Measurements from ENCODE around the gene CCDC27.
"Not testable (repeated sequence)": the region's sequence is repeated elsewhere in the genome, so short reads cannot be mapped to it uniquely, and the experiment has no call there.

Gene CCDC27

DNA sequence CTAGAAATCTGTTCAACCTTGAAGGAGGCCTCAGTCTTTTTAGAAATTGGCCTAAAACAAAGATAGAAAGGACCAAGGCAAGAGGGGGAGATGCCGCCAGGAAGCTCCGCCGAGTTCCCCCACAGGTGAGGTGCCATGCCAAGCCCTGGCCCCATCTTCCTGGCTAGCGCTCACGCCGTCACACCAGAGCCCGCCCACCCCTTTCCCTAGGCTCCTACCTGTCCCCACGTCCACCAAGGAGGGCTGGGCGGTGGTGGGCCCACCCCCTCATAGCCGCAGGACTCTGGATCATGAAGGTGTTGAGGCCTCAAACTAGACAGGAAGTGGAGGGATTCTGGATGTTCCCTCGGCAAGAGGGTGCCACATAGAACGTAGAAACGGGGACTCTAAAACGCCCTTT is 15.5 kb upstream of the CCDC27 start:
- no peak for DNase-seq (ENCODE audit: low read depth)

GRCh38 chr1:3738943-3739342 is 13.3 kb upstream of the CCDC27 start:
- no peak for DNase-seq (ENCODE audit: low read depth)

DNA sequence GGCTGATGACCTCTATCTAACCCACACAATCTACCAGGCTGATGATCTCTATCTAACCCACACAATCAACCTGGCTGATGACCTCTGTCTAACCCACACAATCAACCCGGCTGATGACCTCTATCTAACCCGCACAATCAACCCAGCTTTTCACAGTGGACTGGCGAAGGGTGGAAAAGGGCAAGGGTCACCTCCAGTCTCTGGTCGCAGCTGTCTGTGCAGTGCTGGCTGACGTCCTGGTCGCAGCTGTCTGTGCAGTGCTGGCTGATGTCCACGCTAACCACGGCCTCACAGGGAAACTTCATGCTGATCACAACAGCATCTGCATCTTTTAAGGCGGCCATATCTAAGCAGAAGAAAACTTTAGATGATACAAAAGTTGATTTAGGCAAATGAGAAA is 12.2 kb upstream of the CCDC27 start:
- no peak for DNase-seq (ENCODE audit: low read depth)

GRCh38 chr1:3740752-3741151 is 11.5 kb upstream of the CCDC27 start:
- DNase-seq (ENCODE audit: low read depth) = no peak

DNA sequence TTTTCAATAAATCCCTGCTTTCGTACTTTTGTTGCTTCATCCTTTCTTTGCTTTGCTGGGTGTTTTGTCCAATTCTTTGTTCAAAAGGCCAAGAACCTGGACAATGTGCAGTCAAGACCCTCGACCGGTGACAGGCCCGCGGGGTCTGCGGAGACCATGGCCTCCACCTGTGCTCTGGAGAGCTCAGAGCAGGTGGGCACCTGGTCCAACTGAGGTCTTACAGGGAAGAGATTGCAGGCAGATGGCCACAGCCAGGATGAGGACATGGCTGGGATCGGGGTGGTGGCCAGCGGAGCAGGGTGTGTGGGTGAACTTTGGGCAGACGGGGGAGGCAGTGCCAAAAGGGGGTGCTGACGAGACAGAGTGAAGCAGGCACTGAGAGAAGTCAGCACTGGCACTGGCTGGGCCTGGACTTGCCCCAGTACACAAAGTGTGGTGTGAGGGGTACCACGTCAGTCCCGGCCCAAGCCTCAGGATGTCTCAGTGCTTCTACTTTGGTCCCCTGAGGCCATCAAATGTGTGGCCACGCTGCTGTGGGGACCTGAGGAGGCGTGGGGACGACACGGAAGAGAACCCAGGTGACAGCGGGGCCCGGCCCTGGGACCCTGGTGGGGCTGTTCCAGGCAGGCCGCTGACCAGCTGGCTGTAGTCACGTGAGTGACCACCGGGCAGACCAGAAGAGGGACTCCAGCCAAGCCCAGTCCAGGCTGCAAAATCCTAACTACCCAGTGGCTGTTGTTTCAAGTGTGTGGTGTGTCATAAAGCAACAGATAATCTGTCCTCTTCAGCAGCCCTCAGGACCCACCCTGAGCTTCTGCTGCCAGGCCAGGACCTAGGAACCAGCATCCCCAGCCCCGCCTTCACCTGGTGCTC is 10.4 kb upstream of the CCDC27 start:
- no peak for DNase-seq (ENCODE audit: low read depth)

DNA sequence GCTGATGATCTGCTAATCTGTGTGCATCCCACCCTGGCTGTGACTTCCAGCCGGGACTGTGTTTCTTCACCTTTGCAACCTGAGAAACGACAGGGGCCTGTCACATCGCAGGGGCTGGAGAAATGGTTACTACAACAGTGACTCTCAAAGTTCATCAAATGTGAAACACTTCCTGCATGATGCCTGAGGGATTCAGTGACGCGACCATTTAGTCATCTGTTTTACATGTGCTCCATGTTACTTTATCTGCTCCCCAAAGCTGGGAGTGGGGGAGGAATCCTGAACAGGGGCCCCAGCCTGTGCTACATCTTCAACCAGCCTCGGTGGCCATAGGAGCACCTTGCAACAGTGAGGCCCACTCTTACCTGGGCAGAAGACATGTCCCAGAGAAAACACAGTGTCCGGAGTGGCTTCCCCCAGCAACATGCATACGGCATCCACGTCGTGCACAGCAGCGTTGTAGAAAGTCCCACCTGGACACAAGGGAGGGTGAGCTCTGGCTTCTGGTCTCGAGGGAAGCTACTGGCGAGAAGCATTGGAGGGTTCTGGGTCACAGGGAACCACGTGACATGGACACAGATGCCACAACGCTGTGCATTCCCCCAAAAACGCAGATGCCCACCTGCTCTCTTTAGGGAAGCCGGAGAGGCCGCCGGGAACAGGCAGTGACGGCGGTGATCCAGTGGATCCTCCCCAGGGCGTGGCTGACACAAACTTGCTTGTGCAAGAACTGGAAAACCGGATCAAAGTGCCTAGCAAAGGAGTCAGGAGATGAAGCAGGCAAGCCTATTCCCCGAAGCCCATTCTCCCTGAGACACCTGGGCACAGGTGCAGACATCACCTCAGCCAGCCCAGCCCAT is 9.6 kb upstream of the CCDC27 start:
- DNase-seq (ENCODE audit: low read depth) = peak; percentile 51

- DNase-seq (ENCODE audit: low read depth) = no peak
Measured at GRCh38 chr1:3743421-3743820, 8.8 kb upstream of the CCDC27 start.

DNA sequence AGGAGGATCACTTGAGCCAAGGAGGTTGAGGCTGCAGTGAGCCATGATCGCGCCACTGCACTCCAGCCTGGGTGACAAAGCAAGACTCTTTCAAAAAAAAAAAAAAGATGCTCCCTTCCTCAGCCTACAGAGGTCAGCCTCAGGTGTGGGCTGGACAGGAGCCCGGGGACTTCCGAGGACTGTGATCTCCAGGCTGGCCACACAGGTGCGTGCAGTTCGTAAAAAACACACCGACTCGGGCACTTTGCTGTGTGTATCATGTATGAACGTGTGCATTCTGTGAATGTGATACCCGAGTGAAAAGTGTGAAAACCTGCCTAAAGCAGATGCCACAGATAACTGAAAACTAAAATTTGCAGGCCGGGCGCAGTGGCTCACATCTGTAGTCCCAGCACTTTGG is 8.4 kb upstream of the CCDC27 start:
- no peak for DNase-seq (ENCODE audit: low read depth)

DNA sequence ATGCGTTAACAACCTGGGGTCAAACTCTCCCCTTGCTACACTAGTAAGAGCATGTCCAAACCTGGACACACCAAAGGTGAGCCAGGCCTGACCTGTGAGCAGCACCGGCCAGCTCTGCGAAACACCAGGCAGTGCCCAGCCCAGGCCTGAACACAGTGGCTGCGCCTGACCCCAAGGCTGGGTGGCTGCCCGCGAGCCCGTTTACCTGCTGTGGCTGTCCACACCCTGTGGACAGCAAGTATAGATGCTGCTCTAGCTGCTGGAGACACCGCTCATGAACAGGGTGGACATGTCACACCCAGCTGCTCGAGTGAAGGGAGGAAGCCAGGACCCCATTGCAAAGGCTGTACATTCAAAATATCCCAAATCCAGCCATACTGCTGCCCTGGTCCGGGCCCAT is 7.6 kb upstream of the CCDC27 start:
- DNase-seq (ENCODE audit: low read depth) = no peak

GRCh38 chr1:3745071-3745470 is 7.2 kb upstream of the CCDC27 start:
- no peak for DNase-seq (ENCODE audit: low read depth)

DNA sequence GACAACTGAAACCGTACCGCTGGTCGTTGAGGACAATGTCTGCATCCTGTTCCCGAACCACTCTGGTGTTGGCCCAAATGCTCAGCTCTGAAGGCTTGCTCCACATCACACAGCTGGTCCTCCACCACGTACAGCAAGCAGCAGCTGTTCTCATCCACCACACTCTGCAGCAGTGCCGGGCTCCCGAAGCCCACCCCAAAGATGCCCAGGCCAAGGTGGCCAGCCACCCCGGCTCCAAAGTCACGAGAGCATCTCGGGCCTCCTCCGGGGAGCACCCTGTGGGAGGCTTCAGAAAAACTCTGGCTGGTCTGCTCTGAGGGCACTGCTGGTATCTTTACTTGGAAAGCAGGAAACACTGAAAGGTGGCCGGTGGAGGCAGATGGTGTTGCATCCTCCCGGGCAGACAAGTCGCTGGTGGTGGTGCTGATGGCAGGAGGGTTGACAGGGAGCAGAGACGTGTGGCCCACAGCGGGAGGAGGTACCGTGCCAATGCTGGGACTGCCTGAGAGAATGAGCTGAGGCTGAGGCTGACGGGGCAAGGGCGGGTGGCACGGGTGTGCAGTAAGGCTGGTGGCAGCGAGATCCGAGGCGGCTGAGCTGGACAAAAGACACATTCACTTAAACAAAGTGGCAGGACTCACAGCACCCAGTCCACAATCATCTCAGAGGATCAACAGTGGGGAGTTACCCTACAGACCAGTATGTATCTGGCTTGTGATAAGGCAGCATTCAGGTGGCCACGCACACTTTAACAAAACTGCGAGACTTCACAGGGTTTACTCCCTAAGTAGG is 6.5 kb upstream of the CCDC27 start:
- DNase-seq (ENCODE audit: low read depth) = no peak

GRCh38 chr1:3746389-3746829 is 5.8 kb upstream of the CCDC27 start:
- DNase-seq (ENCODE audit: low read depth) = no peak

DNA sequence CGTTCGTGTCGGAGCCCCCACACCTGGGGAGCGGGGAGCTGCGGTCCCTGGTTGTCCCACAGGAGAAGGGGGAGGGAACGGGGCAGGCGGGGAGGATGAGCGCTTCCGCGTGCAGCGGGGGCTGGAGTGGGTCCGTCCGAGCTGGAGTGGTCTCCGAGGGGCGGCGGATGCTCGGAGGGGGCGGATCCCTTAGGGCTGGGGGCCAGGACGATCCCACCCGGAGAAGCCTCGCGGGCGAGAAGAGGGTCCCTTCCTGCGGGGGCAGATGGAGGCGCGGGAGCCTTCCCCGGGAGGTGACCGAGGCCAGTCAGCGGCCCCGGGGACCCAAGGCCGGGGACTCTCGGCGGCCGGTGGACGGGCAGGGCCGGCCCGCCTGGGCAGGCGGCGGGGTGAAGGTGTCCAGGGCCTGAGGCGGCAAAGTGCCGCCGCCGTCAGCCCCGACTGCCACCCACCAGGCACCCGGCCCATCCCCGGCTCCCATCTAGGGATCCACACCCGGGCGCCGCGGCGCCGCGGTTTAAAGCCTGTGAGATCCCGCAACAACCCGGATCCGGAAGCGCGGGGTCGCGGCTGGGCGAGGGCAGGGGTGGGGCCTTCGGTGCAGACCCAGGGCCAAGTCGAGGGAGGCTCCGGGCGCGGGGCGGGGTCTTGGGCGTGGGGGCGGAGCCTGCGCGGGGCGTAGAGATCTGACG is 5.3 kb upstream of the CCDC27 start:
- DNase-seq (ENCODE audit: low read depth) = peak; percentile 69

DNA sequence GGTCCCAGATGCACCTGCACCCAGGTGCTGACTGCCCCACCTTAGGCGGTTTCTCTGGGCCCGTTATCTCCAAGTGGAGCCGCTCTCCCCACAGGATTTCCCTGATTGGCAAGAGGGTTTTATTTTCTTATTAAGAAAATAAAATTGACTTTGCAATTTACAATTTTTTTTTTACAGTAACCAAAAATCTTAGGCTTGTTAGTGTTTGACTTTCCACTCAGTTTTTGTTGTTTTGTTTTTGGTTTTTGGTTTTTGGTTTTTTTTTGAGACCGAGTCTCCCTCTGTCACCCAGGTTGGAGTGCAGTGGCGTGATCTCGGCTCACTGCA is 4.8 kb upstream of the CCDC27 start:
- DNase-seq (ENCODE audit: low read depth) = no peak

DNA sequence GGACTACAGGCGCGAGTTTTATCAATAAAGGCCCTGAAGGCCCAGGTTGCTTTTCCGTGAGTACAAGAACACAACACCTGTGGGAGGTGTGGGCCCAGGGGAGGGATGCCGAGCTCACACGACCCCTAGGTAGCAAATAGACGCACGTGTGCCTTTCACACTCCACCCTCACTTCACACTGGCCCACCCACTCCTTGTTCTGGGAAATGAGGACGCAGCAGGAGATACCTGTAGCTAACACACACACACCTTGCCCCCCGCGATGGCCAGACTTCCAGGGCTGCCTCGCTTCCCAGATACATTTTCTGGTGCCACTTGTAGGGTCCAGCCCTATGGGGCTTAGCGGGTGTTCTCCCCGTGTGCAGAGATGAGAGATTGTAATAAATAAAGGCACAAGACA is 4.3 kb upstream of the CCDC27 start:
- no peak for DNase-seq (ENCODE audit: low read depth)

- DNase-seq (ENCODE audit: low read depth) = not testable (repeated sequence)
Measured at GRCh38 chr1:3748316-3748900, 3.8 kb upstream of the CCDC27 start.

GRCh38 chr1:3749512-3749911 is 2.7 kb upstream of the CCDC27 start:
- no peak for DNase-seq (ENCODE audit: low read depth)

DNA sequence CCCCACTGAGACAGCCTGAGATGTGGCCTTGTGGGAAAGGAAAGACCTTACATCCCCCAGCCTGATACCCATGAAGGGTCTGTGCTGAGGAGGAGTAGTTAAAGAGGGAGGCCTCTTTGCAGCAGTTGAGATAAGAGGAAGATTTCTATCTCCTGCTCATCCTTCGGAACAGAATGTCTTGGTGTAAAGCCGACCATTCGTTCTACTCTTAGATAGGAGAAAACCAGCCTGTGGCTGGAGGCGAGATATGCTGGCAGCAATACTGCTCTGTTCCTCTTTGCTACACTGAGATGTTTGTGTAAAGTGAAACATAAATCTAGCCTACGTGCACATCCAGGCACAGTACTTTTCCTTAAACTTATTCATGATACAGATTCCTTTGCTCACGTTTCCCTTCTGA is 1.5 kb upstream of the CCDC27 start:
- DNase-seq (ENCODE audit: low read depth) = no peak

DNA sequence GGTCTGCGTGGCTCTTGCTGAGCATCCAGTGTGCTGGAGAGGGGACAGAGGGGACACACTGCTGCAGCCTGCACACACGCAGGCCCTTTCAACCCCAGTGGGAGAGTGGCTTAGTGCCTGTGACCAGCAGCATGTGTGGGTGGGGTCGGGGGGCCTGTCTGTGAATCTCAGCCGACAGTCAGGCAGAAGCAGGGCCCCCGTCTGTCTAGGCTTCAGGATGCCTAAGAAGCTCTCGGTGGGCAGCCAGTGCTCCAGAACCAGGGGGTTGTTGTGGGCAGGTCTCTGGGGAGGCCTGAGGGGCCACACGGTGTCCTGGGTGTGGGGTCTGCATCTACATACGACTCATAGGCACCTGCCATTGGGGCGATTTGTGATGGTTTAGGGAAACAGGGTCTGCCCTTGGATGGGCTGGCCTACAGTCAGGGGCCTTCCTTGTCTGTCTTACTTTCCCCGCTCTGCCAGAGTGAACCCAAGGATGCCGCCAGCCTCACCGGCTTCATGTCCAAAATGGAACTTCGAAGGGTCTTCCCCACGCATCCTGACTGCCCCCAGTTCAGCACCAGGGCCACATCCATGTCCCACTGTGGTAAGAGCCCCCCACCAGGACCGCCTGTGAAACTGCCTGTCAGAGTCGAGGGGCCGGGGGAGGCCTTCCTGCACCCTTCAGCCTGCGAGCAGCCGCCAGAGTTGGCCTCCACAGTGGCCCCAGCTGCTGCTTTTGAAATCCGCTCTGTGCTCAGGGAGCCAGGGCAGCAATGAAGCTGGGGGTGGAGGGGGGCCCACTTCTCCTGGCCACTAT is 1.6 kb downstream of the CCDC27 start:
- DNase-seq (ENCODE audit: low read depth) = no peak

- no peak for DNase-seq (ENCODE audit: low read depth)
Measured at GRCh38 chr1:3756394-3756793, 4.1 kb downstream of the CCDC27 start.

DNA sequence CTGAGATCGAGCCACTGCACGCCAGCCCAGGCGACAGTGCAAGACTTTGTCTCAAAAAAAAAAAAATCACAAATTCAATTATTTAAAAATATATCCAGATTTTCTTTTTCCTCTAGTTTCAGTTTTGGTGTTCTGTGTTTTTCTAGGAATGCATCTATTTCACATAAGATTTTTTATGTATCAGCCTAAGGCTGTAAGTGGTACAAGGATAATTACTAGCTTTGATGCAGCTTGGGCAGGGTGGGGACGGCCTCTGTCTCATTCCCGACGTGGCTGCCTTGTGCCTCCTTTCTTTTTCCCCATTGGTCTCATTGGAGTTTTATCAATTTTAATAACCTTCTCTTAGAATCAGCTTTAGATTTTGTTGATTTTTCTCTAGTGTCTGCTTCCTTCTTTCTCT is 6.9 kb downstream of the CCDC27 start:
- no peak for DNase-seq (ENCODE audit: low read depth)
